ENCODE data around the gene TMEM163. TPM values are rescaled to one million over a fixed set of nuclear protein-coding genes. Genes with fewer than 3 reads are reported as not detected.

TMEM163 gene
- total and polyA plus RNA-seq, 7 donors: 0.28 to 2.6 (median 1.1) TPM; not detected in 1

GRCh38 chr2:134431838-134432434 is 286.9 kb downstream of the TMEM163 start:
- Histone ChIP-seq H3K36me3 (peaks cover 0 to 36% (median 5%) of the 10 kb centered on the region in 4 donors), H3K27ac (no peak overlapping the region), H3K9me3 (no peaks in the 10 kb centered on the region), H3K4me1 (no peaks in the 10 kb centered on the region), H3K4me3 (no peak overlapping the region), H3K27me3 (no peaks in the 10 kb centered on the region)
- 91 to 93% methylated on average over 2 of the region's 2 CpGs for WGBS, 2 donors
- DNase-seq: no peak
- intact Hi-C loops (cut with DNase I): loop anchor here (10.0 kb wide), 1 partner anchor 447 kb away; no protein-coding TSS in a partner anchor
- no peak for TF ChIP-seq POLR2AphosphoS5 (IDR thresholded peaks at IDR 0.05)
- TF ChIP-seq POLR2A (IDR thresholded peaks at IDR 0.05): no peak
- no peak for TF ChIP-seq EP300 (IDR thresholded peaks at IDR 0.05)
- no peak for TF ChIP-seq CTCF (IDR thresholded peaks at IDR 0.05)

- Histone ChIP-seq H3K9me3 (no peaks in the 10 kb centered on the region), H3K36me3 (peaks cover 0 to 36% (median 5%) of the 10 kb centered on the region in 4 donors), H3K27me3 (no peaks in the 10 kb centered on the region), H3K4me1 (no peaks in the 10 kb centered on the region), H3K4me3 (no peak overlapping the region), H3K27ac (no peak overlapping the region)
- TF ChIP-seq EP300 (IDR thresholded peaks at IDR 0.05) (no peak), POLR2A (IDR thresholded peaks at IDR 0.05) (no peak), POLR2AphosphoS5 (IDR thresholded peaks at IDR 0.05) (no peak), CTCF (IDR thresholded peaks at IDR 0.05) (no peak)
- intact Hi-C loops (cut with DNase I): loop anchor here (10.0 kb wide), 1 partner anchor 445 kb away; no protein-coding TSS in a partner anchor
- 91 to 93% methylated on average over 4 of the region's 4 CpGs for WGBS, 2 donors
- DNase-seq: no peak
These were observed 288.9 kb downstream of the TMEM163 start for GRCh38 chr2:134429886-134430285.

- peaks cover 0 to 32% (median 6%) of the 10 kb centered on the region in 4 donors for H3K36me3 ChIP-seq
- H3K27ac ChIP-seq: no peak overlapping the region
These were observed 292.1 kb downstream of the TMEM163 start for GRCh38 chr2:134426721-134427120.

GRCh38 chr2:134425724-134426496 is 292.9 kb downstream of the TMEM163 start:
- TF ChIP-seq POLR2A (IDR thresholded peaks at IDR 0.05): no peak
- TF ChIP-seq EP300 (IDR thresholded peaks at IDR 0.05): no peak
- TF ChIP-seq CTCF (IDR thresholded peaks at IDR 0.05): no peak
- no peak for TF ChIP-seq POLR2AphosphoS5 (IDR thresholded peaks at IDR 0.05)
- Histone ChIP-seq H3K36me3 (peaks cover 0 to 29% (median 6%) of the 10 kb centered on the region in 4 donors), H3K27ac (no peak overlapping the region), H3K27me3 (no peaks in the 10 kb centered on the region), H3K9me3 (no peaks in the 10 kb centered on the region), H3K4me3 (no peak overlapping the region), H3K4me1 (no peaks in the 10 kb centered on the region)
- no peak for DNase-seq
- 93 to 97% methylated on average over 6 of the region's 6 CpGs for WGBS, 2 donors
- intact Hi-C loops (cut with DNase I): no loop called here

More at GRCh38 chr2:134426721-134427120, 292.1 kb downstream of the TMEM163 start:
- 91 to 96% methylated on average over 3 of the region's 3 CpGs for WGBS, 2 donors
- no peaks in the 10 kb centered on the region for H3K4me1 ChIP-seq
- TF ChIP-seq POLR2A (IDR thresholded peaks at IDR 0.05) (no peak), EP300 (IDR thresholded peaks at IDR 0.05) (no peak), CTCF (IDR thresholded peaks at IDR 0.05) (no peak), POLR2AphosphoS5 (IDR thresholded peaks at IDR 0.05) (no peak)
- intact Hi-C loops (cut with DNase I): no loop called here
- no peaks in the 10 kb centered on the region for H3K27me3 ChIP-seq
- no peak overlapping the region for H3K4me3 ChIP-seq
- no peak for DNase-seq
- no peaks in the 10 kb centered on the region for H3K9me3 ChIP-seq
